HG03135 (cell line): ENCODE data around the gene KIRREL3.

Source experiments
- ATAC-seq: cut with Tn5 transposase; IDR thresholded peaks from one replicate; pipeline ENCODE4 v1.9.1; 2021; ENCODE audit warnings: mild to moderate bottlenecking, moderate library complexity; ENCODE audit not compliant: unreplicated experiment

Gene KIRREL3

GRCh38 chr11:126460417-126461095, 540.0 kb downstream of the KIRREL3 start:
- ATAC-seq: no peak

GRCh38 chr11:126459691-126460281, 540.8 kb downstream of the KIRREL3 start:
- no peak for ATAC-seq

GRCh38 chr11:126457817-126458216, 542.8 kb downstream of the KIRREL3 start:
- ATAC-seq: no peak

- ATAC-seq: no peak
These were observed 543.6 kb downstream of the KIRREL3 start for GRCh38 chr11:126456783-126457542.

GRCh38 chr11:126456089-126456488, 544.5 kb downstream of the KIRREL3 start:
- ATAC-seq: no peak

- no peak for ATAC-seq
These were observed 548.1 kb downstream of the KIRREL3 start for GRCh38 chr11:126452241-126453101.

GRCh38 chr11:126451211-126451802, 549.3 kb downstream of the KIRREL3 start:
- ATAC-seq: no peak

GRCh38 chr11:126450806-126451205, 549.8 kb downstream of the KIRREL3 start:
- no peak for ATAC-seq

GRCh38 chr11:126450198-126450597, 550.4 kb downstream of the KIRREL3 start:
- ATAC-seq: no peak

- no peak for ATAC-seq
These were observed 554.0 kb downstream of the KIRREL3 start for GRCh38 chr11:126446581-126446980.

- no peak for ATAC-seq
These were observed 556.5 kb downstream of the KIRREL3 start for GRCh38 chr11:126444072-126444471.

- ATAC-seq: no peak
These were observed 557.5 kb downstream of the KIRREL3 start for GRCh38 chr11:126443120-126443519.

GRCh38 chr11:126440792-126441514, 559.6 kb downstream of the KIRREL3 start:
- ATAC-seq: peak; percentile 74

- ATAC-seq: no peak
These were observed 560.3 kb downstream of the KIRREL3 start for GRCh38 chr11:126440276-126440675.

GRCh38 chr11:126438691-126439090, 561.9 kb downstream of the KIRREL3 start:
- ATAC-seq: no peak

- no peak for ATAC-seq
These were observed 562.3 kb downstream of the KIRREL3 start for GRCh38 chr11:126438272-126438671.

GRCh38 chr11:126437731-126438130, 562.8 kb downstream of the KIRREL3 start:
- no peak for ATAC-seq

GRCh38 chr11:126436209-126436755, 564.3 kb downstream of the KIRREL3 start:
- no peak for ATAC-seq

- no peak for ATAC-seq
These were observed 565.6 kb downstream of the KIRREL3 start for GRCh38 chr11:126434950-126435335.
